Activated T-helper 1 cell treated with Interleukin-2 at 50 U/mL for 16 hours (primary cell): ENCODE measurements around the gene MAP3K5.
A peak's percentile ranks its signal among the peaks of the same experiment; 100 is the strongest.

Experiments
- DNase-seq: peaks from one replicate; pipeline ENCODE4 v3.0.0-alpha.2; 2020; ENCODE audit warnings: low read depth

MAP3K5 gene

GRCh38 chr6:136643850-136644596 lies 148.3 kb downstream of the MAP3K5 start:
- peak; percentile 53 for DNase-seq

GRCh38 chr6:136641873-136642465 lies 150.3 kb downstream of the MAP3K5 start:
- no peak for DNase-seq

DNA sequence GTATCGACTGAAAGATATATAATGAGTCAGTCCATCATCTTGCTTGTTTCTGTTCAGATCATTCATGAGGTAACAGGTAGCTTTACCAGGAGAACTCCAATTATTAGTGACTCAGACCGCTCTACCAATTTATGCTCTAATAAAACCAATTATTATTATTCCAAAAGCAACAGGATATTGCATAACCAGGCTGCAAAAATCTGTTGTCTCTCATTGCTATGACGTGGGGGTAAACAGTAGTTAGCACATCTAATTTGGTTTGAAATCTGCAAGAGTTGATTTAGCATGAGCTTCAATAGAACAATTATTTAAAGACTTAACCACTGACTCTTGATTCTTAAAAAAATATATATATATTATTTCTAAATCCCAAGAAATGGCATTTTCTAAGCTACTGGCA lies 151.1 kb downstream of the MAP3K5 start:
- DNase-seq: no peak

GRCh38 chr6:136640132-136640915 lies 152.0 kb downstream of the MAP3K5 start:
- no peak for DNase-seq

GRCh38 chr6:136639702-136640101 lies 152.6 kb downstream of the MAP3K5 start:
- no peak for DNase-seq

DNA sequence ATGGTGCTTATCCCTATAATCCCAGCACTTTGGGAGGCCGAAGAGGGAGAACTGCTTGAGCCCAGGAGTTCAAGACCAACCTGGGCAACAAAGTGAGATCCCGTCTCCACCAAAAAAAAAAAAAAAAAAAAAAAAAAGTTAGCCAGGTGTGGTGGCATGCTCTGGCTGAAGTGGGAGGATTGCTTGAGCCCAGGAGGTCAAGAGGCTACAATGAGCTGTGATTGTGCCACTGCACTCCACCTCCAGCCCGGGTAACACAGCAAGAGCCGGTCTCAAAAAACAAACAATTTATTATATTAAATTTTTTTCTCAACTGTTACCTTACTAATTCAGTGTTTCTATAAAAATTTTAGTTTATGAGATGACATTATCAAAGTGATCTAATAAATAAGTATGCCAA lies 156.7 kb downstream of the MAP3K5 start:
- no peak for DNase-seq

- no peak for DNase-seq
Measured at GRCh38 chr6:136633355-136633754, 158.9 kb downstream of the MAP3K5 start.

DNA sequence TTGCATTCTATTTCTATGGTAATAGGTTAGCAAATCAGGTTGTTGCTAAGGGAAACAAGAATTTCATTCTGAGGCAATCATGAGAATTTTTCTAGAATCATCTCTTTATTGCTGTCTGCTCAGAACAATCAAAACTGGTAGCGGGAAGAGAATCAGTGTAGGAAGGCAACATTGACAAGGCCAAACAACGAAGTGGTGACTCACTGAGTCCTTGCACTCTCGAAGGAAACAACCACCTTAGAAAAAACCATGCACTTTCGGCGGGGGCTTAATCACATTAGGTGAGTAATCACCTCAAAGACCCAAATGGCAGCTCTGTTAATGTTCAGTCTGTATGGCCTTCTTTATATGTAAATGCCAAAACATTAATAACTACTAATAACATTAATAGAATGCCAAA lies 163.3 kb downstream of the MAP3K5 start:
- no peak for DNase-seq

- DNase-seq: no peak
Measured at GRCh38 chr6:136627191-136627590, 165.1 kb downstream of the MAP3K5 start.

GRCh38 chr6:136625293-136625692 lies 167.0 kb downstream of the MAP3K5 start:
- no peak for DNase-seq

DNA sequence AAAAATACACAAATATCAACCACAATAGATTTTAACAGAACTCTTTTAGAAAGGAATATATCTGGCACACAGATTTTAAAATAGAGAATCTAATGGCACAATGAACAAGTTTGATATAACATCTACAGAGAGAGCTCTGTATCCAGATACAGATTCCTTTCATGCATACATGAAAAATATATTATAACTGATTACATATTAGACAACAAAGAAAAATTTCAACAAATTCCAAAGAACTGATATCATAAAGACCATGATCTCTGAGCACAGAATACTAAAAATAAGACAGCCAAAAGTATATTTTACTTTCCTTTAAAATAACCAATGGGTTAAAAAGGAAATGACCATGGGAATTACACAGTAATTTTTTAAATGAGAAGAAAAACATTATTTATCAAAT lies 167.9 kb downstream of the MAP3K5 start:
- DNase-seq: no peak

DNA sequence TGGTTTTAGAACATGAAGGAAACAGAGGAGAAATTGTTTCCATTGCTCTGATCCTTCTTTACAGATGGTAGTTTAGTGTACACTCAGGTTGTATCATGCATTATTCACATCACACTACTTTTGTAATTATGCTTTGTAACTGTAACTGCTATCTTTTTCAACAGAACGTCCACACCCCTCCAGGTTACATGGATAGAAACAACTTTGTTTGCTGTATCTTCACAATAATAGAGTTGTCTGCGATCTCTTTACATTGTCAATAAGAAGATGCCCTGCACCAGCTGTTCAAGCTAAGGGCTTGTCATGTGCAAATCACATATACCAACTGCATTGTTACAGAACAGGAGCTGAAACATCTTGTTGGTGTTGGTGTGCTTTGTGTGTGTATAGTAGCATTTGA lies 174.2 kb downstream of the MAP3K5 start:
- no peak for DNase-seq

- DNase-seq: no peak
Measured at GRCh38 chr6:136616527-136616926, 175.8 kb downstream of the MAP3K5 start.

DNA sequence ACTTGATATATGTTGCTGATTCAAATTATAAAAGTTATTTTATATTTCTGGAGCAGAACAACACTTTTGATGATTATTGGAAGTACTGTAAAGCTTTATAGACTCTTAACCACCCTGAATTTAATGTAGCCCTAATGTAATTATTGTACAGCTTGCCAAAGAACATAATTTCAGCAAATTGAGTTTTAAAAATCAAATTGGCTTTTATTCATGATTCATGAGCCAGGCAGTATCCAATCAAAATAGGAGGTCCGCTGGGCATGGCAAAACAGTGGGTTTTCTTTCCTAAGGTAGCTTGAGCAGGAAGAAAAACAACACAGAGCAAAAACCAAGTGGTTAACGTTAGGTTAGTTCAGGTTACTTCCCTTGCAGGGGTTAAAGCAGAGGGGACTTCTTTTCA lies 177.3 kb downstream of the MAP3K5 start:
- DNase-seq: no peak

DNA sequence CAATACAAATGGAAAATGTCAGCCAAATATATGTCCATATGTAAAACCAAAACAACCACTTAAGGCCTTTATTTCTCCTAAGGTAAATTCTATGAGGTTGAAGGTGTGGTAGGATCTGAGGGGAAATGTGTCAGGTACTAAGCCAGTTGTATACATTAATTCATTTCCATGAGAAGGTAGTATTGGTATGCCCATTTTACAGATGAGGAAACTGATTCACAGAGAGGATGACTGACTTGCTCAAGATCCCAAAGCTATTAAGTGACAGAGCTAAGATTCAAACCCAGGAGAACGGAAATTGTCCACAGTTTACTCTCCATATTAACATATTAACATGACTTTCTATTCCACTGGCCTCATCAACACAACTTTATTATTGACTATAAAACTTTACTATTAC lies 177.9 kb downstream of the MAP3K5 start:
- DNase-seq: no peak

- DNase-seq: no peak
Measured at GRCh38 chr6:136613477-136613876, 178.8 kb downstream of the MAP3K5 start.

DNA sequence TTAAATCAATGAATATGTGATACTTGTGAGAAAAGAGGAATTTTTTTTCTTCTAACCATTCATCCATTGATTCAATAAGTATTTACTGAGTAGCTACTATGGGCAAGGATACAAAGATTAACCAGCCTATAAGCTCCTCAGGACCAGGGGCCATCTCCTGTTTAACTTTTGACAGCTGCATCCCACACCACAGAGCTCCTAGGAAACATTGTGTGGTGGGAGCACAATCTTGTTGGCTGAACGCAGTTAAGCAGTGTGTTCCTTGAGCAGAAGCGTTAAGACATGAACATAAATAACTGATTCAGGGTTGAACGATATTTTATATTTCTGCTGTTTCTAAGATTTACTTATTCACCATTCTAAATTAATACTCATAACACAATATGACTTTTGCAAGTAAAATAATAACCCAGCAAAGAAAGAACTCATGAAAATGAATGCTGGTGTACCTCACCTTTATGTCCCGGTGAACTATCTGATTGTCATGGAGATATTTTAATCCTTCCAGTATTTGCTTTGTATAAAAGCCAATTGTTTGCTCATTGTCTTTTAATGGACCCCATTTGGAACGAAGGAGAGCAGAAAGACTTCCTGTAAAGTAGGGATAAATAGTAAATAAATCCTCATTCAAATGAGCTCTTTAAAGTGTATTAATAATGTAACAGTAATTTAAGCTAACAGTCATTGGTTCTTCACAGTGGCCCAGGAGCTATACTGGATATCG lies 179.4 kb downstream of the MAP3K5 start:
- DNase-seq: no peak

GRCh38 chr6:136611746-136612145 lies 180.5 kb downstream of the MAP3K5 start:
- no peak for DNase-seq

- no peak for DNase-seq
Measured at GRCh38 chr6:136611133-136611532, 181.1 kb downstream of the MAP3K5 start.

DNA sequence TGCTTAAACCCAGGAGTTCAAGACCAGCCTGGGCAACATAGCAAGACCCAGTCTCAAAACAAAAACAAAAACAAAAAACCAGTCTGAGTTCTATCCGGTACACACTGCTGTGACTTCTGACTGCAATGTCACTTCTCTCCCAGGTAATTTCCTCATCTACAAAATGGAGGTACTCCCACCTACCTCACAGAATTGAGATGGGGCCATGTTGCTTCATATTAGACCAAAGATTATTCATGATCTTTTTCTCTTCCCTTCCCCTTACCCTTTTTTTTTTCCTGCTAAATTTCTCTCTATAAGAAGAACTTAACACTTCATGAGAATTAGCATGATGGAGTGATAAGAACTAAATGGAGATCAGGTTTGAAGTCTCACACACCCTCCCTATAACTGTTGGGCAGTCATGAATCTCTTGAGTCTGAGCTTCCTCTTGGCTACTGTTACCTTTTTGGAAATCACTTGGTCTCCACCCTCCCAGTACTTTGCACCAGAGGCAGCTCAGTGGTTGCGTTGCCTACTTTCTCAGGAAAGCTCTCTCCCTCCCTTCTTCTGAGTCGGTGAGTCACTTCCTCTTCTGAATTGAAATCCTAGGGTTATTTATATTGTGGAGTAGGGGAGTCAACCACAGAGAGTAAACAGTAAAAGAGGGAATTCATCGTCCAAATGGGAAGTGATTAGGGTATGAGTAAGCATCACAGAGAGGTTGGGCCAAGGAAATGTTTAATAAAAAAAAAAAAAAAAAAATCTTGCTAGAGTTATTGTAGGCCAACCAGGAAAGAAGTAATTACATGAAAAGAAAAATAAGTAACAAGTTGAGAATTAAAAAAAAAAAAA lies 182.2 kb downstream of the MAP3K5 start:
- no peak for DNase-seq

GRCh38 chr6:136608991-136609390 lies 183.3 kb downstream of the MAP3K5 start:
- DNase-seq: no peak
